Measurements from ENCODE around the gene AIRE. TPM values are rescaled to one million over a fixed set of nuclear protein-coding genes. Genes with fewer than 3 reads are reported as not detected.

Gene AIRE
- total and polyA plus RNA-seq, 2 of the 13 experiments (the other 11 are each of a cell fraction or from before 2014, with no cell fraction given), result not detected

- TF ChIP-seq FOXP4 (CRISPR knock-in tag; IDR thresholded peaks at IDR 0.05) (no peak), ZNF589 (CRISPR knock-in tag; conservative IDR thresholded peaks at IDR 0.05) (0 out of 2 replicates have a peak, but pooled peaks have one; percentile 33), RBM22 (optimal IDR thresholded peaks at IDR 0.05; ENCODE audit: low read length) (no peak), ZNF44 (CRISPR knock-in tag; IDR thresholded peaks at IDR 0.05) (no peak), ZNF292 (CRISPR knock-in tag; IDR thresholded peaks at IDR 0.05; ENCODE audit: borderline replicate concordance, low read depth) (no peak), ZBTB25 (CRISPR knock-in tag; IDR thresholded peaks at IDR 0.05) (no peak)
Observed at GRCh38 chr21:44298301-44298700, 12.6 kb downstream of the AIRE start (continued).

- Histone ChIP-seq H3K27ac (ENCODE audit: extremely low read length, insufficient read depth, low read length) (peak overlapping the region; percentile 87), H3K4me1 (ENCODE audit: insufficient read depth, low read length) (peaks cover 74% of the 10 kb centered on the region), H3K4me2 (ENCODE audit: low read depth, low read length) (peak overlapping the region; percentile 95), H4K20me1 (ENCODE audit: insufficient read depth, low read length) (peaks cover 11% of the 10 kb centered on the region; the same call in 1 of the 2 replicates), H3K27me3 (ENCODE audit: control insufficient read depth in 1 of 2, insufficient read depth in 2 of 2, low read length in 2 of 2) (peaks cover 10 to 31% of the 10 kb centered on the region in 2 experiments), H3K4me3 (replicated peaks in 1 of 3; ENCODE audit: insufficient read depth in 1 of 3, low read depth in 2 of 3, low read length in 3 of 3) (peak overlapping the region; percentile 56 to 80 (median 75)), H3K79me2 (ENCODE audit: insufficient read depth, low read length) (peaks cover 15% of the 10 kb centered on the region), H2AFZ (ENCODE audit: low read length) (no peak overlapping the region), H3K36me3 (replicated peaks in 1 of 2; ENCODE audit: control insufficient read depth in 1 of 2, insufficient read depth in 2 of 2, low read length in 2 of 2) (no peaks in the 10 kb centered on the region), H3K9me3 (ENCODE audit: low read length) (no peaks in the 10 kb centered on the region), H3K9ac (ENCODE audit: insufficient read depth, low read depth, low read length) (peak overlapping the region; percentile 85)
- no TSS peak for BruUV-seq (replicated peaks)
- ATAC-seq (no peak), DNase-seq (ENCODE audit: low spot score) (no peak), FAIRE-seq (no peak)
- WGBS (ENCODE audit: low lambda C conversion rate), result 14% methylated on average over 10 of the region's 10 CpGs
- in situ Hi-C loops (cut with HindIII; ENCODE audit: extremely low pct_ligation_motif_present, low pct_unique_long_range_greater_than_20kb) (no loop called here), intact Hi-C loops (cut with micrococcal nuclease; ENCODE audit: unreplicated experiment) (no loop called here)
- POLR2A ChIA-PET, result no interaction called here
- TF ChIP-seq ZNF639 (CRISPR knock-in tag; conservative IDR thresholded peaks at IDR 0.05) (no peak), MYPOP (CRISPR knock-in tag; IDR thresholded peaks at IDR 0.05) (peak; percentile 16; the same call in 1 of the 2 replicates), MXI1 (IDR thresholded peaks at IDR 0.05; ENCODE audit: borderline replicate concordance, low read depth, low read length) (no peak), ZNF605 (CRISPR knock-in tag; IDR thresholded peaks at IDR 0.05) (0 out of 2 replicates have a peak, but pooled peaks have one; percentile 41)
- CTCF ChIA-PET (ENCODE audit: low intra/inter-chr PET ratio, low total read pairs), result no interaction called here
Observed at GRCh38 chr21:44299085-44299457, 13.4 kb downstream of the AIRE start.

All from HepG2 (cell line).